ENCODE results near the gene OTUD7B. TPM values are rescaled to one million over a fixed set of nuclear protein-coding genes. Genes with fewer than 3 reads are reported as not detected.
A peak's percentile ranks its signal among the peaks of the same experiment; 100 is the strongest.

Gene OTUD7B
- total RNA-seq, 1 donor from 2014 or later, result 29.5 TPM

DNA sequence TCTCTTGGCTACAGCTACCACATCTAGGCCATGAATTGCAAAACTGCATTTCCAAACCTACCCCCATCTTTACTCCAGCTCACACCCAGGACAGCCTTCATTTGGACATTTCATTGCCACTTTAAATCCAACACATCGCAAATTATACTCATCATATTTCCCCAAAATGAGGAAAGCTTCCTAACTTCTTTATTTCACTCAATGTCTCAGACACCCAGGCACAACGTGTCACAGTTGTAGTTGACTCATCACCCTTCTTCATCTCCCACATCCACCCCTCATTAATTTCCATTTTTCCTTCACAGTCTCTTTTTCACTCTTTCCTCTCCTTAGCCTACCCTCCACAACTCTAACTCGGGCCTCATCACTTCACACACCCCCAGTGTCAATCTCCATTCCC is 6.7 kb downstream of the OTUD7B start:
- ATAC-seq, result no peak
- H3K27ac ChIP-seq, result no peak overlapping the region
- H3K36me3 ChIP-seq, result peaks cover 15% of the 10 kb centered on the region
- TF ChIP-seq, protein P1, sequence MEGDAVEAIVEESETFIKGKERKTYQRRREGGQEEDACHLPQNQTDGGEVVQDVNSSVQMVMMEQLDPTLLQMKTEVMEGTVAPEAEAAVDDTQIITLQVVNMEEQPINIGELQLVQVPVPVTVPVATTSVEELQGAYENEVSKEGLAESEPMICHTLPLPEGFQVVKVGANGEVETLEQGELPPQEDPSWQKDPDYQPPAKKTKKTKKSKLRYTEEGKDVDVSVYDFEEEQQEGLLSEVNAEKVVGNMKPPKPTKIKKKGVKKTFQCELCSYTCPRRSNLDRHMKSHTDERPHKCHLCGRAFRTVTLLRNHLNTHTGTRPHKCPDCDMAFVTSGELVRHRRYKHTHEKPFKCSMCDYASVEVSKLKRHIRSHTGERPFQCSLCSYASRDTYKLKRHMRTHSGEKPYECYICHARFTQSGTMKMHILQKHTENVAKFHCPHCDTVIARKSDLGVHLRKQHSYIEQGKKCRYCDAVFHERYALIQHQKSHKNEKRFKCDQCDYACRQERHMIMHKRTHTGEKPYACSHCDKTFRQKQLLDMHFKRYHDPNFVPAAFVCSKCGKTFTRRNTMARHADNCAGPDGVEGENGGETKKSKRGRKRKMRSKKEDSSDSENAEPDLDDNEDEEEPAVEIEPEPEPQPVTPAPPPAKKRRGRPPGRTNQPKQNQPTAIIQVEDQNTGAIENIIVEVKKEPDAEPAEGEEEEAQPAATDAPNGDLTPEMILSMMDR (IDR thresholded peaks at IDR 0.05), result no peak
- no peaks in the 10 kb centered on the region for H3K27me3 ChIP-seq (ENCODE audit: low read depth)
- peaks cover 40% of the 10 kb centered on the region for H3K4me1 ChIP-seq
- intact Hi-C loops (cut with DNase I), result no loop called here
- H3K9me3 ChIP-seq, result no peaks in the 10 kb centered on the region
- DNase-seq, result no peak
- no peak overlapping the region for H3K4me3 ChIP-seq

DNA sequence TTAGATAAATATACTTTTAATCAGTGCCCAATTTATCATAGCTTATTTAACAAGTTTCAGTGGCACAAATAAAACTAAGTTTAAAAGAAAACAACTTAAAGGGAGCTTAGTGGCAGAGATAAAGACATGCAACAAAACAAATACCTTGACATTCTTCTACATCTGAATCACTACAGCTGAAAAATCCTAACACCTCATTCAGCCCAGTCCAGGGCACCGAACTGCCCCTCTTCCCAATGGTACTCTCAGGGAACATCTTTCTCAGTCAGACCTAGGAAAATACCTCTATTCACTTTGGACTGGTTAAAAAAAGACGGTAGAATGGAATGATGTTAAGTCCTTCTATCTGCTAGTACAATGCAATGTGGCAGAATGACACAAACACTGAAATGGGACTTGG is 8.3 kb downstream of the OTUD7B start:
- intact Hi-C loops (cut with DNase I), result no loop called here
- DNase-seq (no peak), ATAC-seq (peak in 1 of 2 donors; percentile 48)
- Histone ChIP-seq H3K4me3 (no peak overlapping the region), H3K4me1 (peaks cover 38% of the 10 kb centered on the region), H3K9me3 (no peaks in the 10 kb centered on the region), H3K27ac (no peak overlapping the region), H3K27me3 (ENCODE audit: low read depth) (no peaks in the 10 kb centered on the region), H3K36me3 (peaks cover 15% of the 10 kb centered on the region)
- TF ChIP-seq, protein P1 (IDR thresholded peaks at IDR 0.05), result no peak

DNA sequence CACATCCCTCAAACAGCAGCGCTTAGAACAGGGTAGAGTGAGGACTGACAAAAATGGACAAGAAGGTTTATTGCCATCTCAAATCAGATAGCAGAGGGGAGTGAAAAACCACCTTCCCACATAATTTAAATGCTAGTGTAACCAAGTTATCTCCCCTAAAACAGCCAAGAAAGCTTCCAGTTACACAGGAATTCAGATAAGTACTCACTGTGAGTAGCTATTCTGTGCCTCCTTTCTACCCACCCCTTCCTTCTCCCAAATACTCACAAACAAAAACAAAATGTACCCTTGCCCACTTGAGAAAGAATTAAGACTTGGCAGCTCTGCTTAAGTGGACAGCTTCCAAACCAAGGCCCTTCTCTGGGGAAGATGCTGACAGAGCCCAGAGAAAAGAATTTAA is 9.1 kb downstream of the OTUD7B start:
- TF ChIP-seq, protein P1 (IDR thresholded peaks at IDR 0.05), result no peak
- intact Hi-C loops (cut with DNase I), result no loop called here
- H3K4me1 ChIP-seq, result peaks cover 45% of the 10 kb centered on the region
- peak; percentile 58 to 85 for ATAC-seq
- no peak overlapping the region for H3K4me3 ChIP-seq
- H3K27me3 ChIP-seq (ENCODE audit: low read depth), result no peaks in the 10 kb centered on the region
- no peaks in the 10 kb centered on the region for H3K9me3 ChIP-seq
- peak overlapping the region; percentile 32 for H3K27ac ChIP-seq
- peaks cover 15% of the 10 kb centered on the region for H3K36me3 ChIP-seq
- DNase-seq, result no peak

DNA sequence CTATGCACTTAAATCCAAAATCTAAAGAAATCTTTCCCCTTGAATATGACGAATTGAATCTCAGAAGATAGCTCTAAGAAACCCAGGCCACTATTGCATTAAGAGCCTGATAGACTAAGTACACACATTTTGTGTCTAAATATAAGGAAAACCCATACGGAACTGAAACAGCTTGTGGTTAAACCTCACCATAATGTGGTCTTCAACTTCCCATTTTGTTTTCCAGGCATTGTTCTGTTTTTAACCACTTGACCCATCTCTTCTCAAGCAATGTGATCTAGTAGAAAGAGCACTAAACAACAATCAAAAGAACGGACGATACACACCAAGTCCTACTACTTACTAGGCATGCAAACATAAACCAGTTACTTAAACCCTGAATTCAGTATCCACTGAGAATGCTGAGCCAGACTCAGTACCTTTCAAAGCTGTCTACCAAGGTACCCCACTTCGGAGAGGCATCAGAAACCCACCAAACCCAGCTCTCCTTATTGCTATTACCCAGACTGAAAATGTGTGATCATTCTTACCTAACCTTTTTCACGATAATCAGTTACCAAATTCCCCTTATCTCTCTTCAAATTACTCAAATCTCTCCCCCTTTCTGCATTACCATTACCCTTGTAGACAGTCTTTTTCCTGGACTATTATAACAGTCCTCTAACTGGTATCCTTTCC is 12.8 kb downstream of the OTUD7B start:
- ATAC-seq (peak; percentile 36 to 72), DNase-seq (no peak)
- peaks cover 73% of the 10 kb centered on the region for H3K4me1 ChIP-seq
- peaks cover 3% of the 10 kb centered on the region for H3K27me3 ChIP-seq (ENCODE audit: low read depth)
- peaks cover 14% of the 10 kb centered on the region for H3K36me3 ChIP-seq
- no peak overlapping the region for H3K4me3 ChIP-seq
- H3K27ac ChIP-seq, result no peak overlapping the region
- intact Hi-C loops (cut with DNase I), result no loop called here
- TF ChIP-seq, protein P1 (IDR thresholded peaks at IDR 0.05), result no peak
- H3K9me3 ChIP-seq, result no peaks in the 10 kb centered on the region

DNA sequence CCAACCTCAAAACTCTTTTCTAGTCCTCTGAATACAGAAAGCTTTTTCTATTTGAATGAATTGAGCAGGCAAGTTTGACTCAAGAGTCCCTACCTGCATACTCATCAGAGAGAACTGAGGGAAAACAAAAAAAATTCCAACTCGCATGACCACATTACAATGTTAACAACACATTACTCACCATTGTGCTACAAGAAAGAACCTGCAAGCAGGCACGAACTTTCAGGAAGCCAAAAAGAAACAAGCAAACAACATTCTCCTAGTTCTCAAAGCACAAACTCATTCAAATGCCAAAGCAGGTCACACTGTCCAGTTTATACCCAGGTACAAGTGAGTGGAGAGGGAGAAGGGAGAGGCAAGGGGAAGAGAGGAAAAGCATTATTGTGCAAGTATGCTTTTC is 14.6 kb downstream of the OTUD7B start:
- TF ChIP-seq, protein P1 (IDR thresholded peaks at IDR 0.05), result no peak
- H3K27me3 ChIP-seq (ENCODE audit: low read depth), result peaks cover 4% of the 10 kb centered on the region
- peak overlapping the region; percentile 8 for H3K27ac ChIP-seq
- no peaks in the 10 kb centered on the region for H3K9me3 ChIP-seq
- DNase-seq (no peak), ATAC-seq (peak; percentile 82 to 92)
- peaks cover 9% of the 10 kb centered on the region for H3K36me3 ChIP-seq
- intact Hi-C loops (cut with DNase I), result no loop called here
- H3K4me1 ChIP-seq, result peaks cover 61% of the 10 kb centered on the region
- no peak overlapping the region for H3K4me3 ChIP-seq

All from lower lobe of right lung (tissue), 2 donors.